Peyer's patch (tissue), 4 donors: Measurements from ENCODE around the gene TMEM207. TPM values are rescaled to one million over a fixed set of nuclear protein-coding genes. Genes with fewer than 3 reads are reported as not detected.

Experiments used
- DNase-seq, 3 donors: peaks; one replicate each; pipeline ENCODE4 v3.0.0-alpha.2; 2017 to 2019
- H3K27ac ChIP-seq, 4 donors: fragments of 200-600 bp; sonication (generic); one replicate each; pipeline ENCODE4 v1.5.1; 2016 to 2019
- H3K27me3 ChIP-seq, 2 donors: fragments of 200-600 bp; sonication (generic); one replicate each; pipeline ENCODE4 v1.5.1; 2019
- H3K36me3 ChIP-seq, 3 donors: fragments of 200-600 bp; sonication (generic); one replicate each; pipeline ENCODE4 v1.5.1; 2016 to 2019
- H3K4me1 ChIP-seq, 4 donors: fragments of 200-600 bp; sonication (generic); one replicate each; pipeline ENCODE4 v1.5.1; 2016 to 2019
- H3K4me3 ChIP-seq, 4 donors: fragments of 200-600 bp; sonication (generic); 1 replicate in 3 of 4; 2 replicates in 1 of 4; pipeline ENCODE4 v1.5.1; 2016 to 2019; ENCODE audit warnings: mild to moderate bottlenecking in 1 of 4
- H3K9me3 ChIP-seq, 4 donors: fragments of 200-600 bp; sonication (generic); one replicate each; pipeline ENCODE4 v1.5.1; 2016 to 2019; ENCODE audit warnings: mild to moderate bottlenecking in 1 of 4
- POLR2A ChIP-seq, 2 donors: fragments of 450-650 bp; IDR thresholded peaks; one replicate each; pipeline ENCODE4 v1.5.1; 2017; ENCODE audit warnings: antibody characterized with exemption in 2 of 2, mild to moderate bottlenecking in 2 of 2, moderate library complexity in 2 of 2
- total RNA-seq, 4 donors: library from RNA; depleted of rRNA; stranded (reverse); fragments of >200 nt; gene quantifications; one replicate each; pipeline ENCODE4 v1.1.0, GENCODE V29; 2016
- TF ChIP-seq, protein P1 (sequence below), 6 experiments: fragments of 450-650 bp in 4 of 6; fragments of 200-600 bp in 2 of 6; sonication (generic) in 1 of 6; IDR thresholded peaks; one replicate each; pipeline ENCODE4 v1.5.1; 2017 to 2019; ENCODE audit warnings: antibody characterized with exemption in 6 of 6, mild to moderate bottlenecking in 3 of 6, moderate library complexity in 1 of 6

The TMEM207 gene
- total RNA-seq, 4 donors from 2014 or later, result not detected

DNA sequence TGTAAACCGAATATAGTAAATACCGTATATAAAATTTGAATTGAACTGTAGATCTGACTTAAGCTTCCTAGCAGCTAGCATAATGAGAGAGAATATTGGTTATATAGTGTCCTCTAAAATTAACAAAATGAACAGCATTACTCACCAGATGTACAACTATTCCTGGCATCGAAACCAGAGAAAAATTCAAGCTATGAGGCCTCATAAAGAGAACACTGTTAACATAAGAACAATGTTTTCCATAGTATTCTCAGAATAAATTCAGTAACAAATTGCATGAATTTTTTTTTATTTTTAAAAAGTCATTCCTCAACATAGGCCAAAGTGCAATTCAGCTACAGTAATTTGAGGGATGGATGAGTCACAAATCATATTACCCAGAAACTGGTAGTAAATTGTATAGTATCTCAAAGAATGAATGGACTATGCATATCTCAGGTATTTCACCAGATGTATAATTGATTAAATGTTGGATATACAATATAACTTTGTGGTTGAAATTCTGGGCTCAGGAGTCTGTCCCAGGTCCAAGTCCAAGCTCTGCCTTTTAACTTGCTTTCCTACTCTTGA, 5.0 kb downstream of the TMEM207 start:
- Histone ChIP-seq H3K4me1 (peaks cover 0 to 9% (median 0%) of the 10 kb centered on the region in 4 donors), H3K4me3 (no peak overlapping the region), H3K27ac (no peak overlapping the region), H3K27me3 (no peaks in the 10 kb centered on the region), H3K9me3 (no peaks in the 10 kb centered on the region), H3K36me3 (no peaks in the 10 kb centered on the region)
- DNase-seq, result no peak
- TF ChIP-seq, protein P1, sequence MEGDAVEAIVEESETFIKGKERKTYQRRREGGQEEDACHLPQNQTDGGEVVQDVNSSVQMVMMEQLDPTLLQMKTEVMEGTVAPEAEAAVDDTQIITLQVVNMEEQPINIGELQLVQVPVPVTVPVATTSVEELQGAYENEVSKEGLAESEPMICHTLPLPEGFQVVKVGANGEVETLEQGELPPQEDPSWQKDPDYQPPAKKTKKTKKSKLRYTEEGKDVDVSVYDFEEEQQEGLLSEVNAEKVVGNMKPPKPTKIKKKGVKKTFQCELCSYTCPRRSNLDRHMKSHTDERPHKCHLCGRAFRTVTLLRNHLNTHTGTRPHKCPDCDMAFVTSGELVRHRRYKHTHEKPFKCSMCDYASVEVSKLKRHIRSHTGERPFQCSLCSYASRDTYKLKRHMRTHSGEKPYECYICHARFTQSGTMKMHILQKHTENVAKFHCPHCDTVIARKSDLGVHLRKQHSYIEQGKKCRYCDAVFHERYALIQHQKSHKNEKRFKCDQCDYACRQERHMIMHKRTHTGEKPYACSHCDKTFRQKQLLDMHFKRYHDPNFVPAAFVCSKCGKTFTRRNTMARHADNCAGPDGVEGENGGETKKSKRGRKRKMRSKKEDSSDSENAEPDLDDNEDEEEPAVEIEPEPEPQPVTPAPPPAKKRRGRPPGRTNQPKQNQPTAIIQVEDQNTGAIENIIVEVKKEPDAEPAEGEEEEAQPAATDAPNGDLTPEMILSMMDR (IDR thresholded peaks at IDR 0.05), result no peak
- TF ChIP-seq POLR2A (IDR thresholded peaks at IDR 0.05), result no peak

DNA sequence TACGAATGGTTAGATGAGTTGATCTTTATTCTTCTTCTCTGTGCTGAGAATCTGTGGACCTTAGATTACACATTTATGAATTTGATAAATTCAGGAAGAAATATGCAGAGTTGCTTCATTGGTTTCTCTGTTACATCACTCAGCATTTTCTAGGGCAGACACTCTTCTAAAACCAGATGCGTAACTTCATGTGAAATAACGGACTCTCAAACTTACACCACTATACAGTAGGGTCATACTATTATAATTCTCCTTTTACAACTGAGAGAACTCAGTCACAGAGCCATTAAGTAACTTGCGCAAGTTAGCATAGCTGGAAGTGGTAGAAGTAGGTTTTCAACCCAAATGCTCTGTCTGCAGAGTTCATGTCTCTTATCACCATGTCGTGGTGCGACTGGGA, 5.7 kb downstream of the TMEM207 start:
- no peak for TF ChIP-seq POLR2A (IDR thresholded peaks at IDR 0.05)
- Histone ChIP-seq H3K27ac (no peak overlapping the region), H3K27me3 (no peaks in the 10 kb centered on the region), H3K9me3 (no peaks in the 10 kb centered on the region), H3K4me3 (no peak overlapping the region), H3K4me1 (peaks cover 0 to 9% (median 0%) of the 10 kb centered on the region in 4 donors), H3K36me3 (no peaks in the 10 kb centered on the region)
- no peak for DNase-seq

DNA sequence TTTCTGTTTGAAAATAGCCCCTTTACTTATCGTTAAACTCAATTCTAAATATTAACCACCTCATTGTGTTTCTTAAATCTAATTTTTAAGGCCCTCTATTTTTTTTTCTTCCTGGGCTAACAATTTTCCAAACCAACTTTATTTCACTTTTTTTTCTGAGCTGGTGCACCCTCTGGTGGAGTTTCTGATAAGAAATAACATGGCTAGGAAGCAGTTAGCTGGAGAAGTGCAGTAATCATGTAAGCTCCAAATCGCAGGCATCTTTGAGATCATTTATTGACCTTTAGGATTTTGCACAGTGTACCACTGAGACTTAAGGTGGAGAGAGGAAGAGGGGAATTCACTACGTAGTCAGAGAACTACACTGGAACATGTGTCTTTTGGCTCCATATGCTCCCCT, 6.4 kb downstream of the TMEM207 start:
- H3K9me3 ChIP-seq, result no peaks in the 10 kb centered on the region
- DNase-seq, result no peak
- no peaks in the 10 kb centered on the region for H3K36me3 ChIP-seq
- no peak overlapping the region for H3K27ac ChIP-seq
- no peaks in the 10 kb centered on the region for H3K27me3 ChIP-seq
- peaks cover 0 to 9% (median 0%) of the 10 kb centered on the region in 4 donors for H3K4me1 ChIP-seq
- H3K4me3 ChIP-seq, result no peak overlapping the region
- TF ChIP-seq POLR2A (IDR thresholded peaks at IDR 0.05), result no peak
- TF ChIP-seq, protein P1 (IDR thresholded peaks at IDR 0.05), result no peak

DNA sequence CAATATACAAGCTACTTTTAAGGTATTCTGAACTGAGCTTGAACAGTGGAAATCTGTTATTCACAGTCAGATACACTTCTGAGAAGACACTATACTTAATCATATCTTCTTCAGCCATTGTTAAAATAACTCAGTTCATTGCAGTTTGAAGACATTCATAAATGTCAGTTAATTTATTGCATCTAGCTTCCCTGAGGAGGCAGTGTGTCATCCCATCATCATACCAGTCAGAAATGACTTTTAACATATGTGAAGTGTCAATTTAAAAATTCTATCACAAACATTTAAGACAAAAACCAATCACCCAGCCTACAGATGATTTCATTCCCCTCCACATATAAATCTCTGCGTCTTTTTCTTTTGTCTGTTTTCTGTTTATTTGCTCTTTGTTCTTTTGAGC, 7.5 kb downstream of the TMEM207 start:
- no peak for TF ChIP-seq POLR2A (IDR thresholded peaks at IDR 0.05)
- TF ChIP-seq, protein P1 (IDR thresholded peaks at IDR 0.05), result no peak
- no peaks in the 10 kb centered on the region for H3K9me3 ChIP-seq
- H3K36me3 ChIP-seq, result no peaks in the 10 kb centered on the region
- H3K27ac ChIP-seq, result no peak overlapping the region
- H3K4me1 ChIP-seq, result peaks cover 0 to 5% (median 0%) of the 10 kb centered on the region in 4 donors
- no peak for DNase-seq
- no peaks in the 10 kb centered on the region for H3K27me3 ChIP-seq
- H3K4me3 ChIP-seq, result no peak overlapping the region

- Histone ChIP-seq H3K27me3 (no peaks in the 10 kb centered on the region), H3K36me3 (no peaks in the 10 kb centered on the region), H3K27ac (no peak overlapping the region), H3K9me3 (no peaks in the 10 kb centered on the region), H3K4me3 (no peak overlapping the region), H3K4me1 (no peaks in the 10 kb centered on the region)
- TF ChIP-seq, protein P1 (IDR thresholded peaks at IDR 0.05), result no peak
- TF ChIP-seq POLR2A (IDR thresholded peaks at IDR 0.05), result no peak
- no peak for DNase-seq
These were observed 13.4 kb downstream of the TMEM207 start for GRCh38 chr3:190436331-190436730.

GRCh38 chr3:190435618-190436017, 14.1 kb downstream of the TMEM207 start:
- Histone ChIP-seq H3K4me1 (no peaks in the 10 kb centered on the region), H3K27ac (no peak overlapping the region), H3K4me3 (no peak overlapping the region), H3K9me3 (no peaks in the 10 kb centered on the region), H3K36me3 (no peaks in the 10 kb centered on the region), H3K27me3 (no peaks in the 10 kb centered on the region)
- TF ChIP-seq, protein P1 (IDR thresholded peaks at IDR 0.05), result no peak
- no peak for TF ChIP-seq POLR2A (IDR thresholded peaks at IDR 0.05)
- DNase-seq, result no peak
